Measurements from ENCODE around the gene CDHR2.
A peak's percentile ranks its signal among the peaks of the same experiment; 100 is the strongest.

The CDHR2 gene

GRCh38 chr5:176621661-176622079 lies 72.5 kb downstream of the CDHR2 start:
- Histone ChIP-seq H3K36me3 (ENCODE audit: control insufficient read depth in 2 of 2, insufficient read depth in 1 of 2, low read length in 2 of 2) (no peaks in the 10 kb centered on the region), H3K27ac (ENCODE audit: extremely low read depth, low read depth, low read length) (no peak overlapping the region), H3K9me3 (ENCODE audit: control insufficient read depth, insufficient read depth, low read depth, low read length) (no peaks in the 10 kb centered on the region), H3K4me1 (ENCODE audit: control insufficient read depth, insufficient read depth, low read length) (no peaks in the 10 kb centered on the region), H3K4me3 (ENCODE audit: low read depth, low read length) (no peak overlapping the region)
- POLR2A ChIA-PET = interaction anchor here (1.7 kb wide), 1 partner anchor 9 kb away, joined by 8 read pairs; the partner anchor contains the start of genes EIF4E1B and SNCB
- CTCF ChIA-PET = interaction anchor here (0.6 to 2.2 kb wide), 4 partner anchors 9 to 177 kb away, joined by 3 to 10 read pairs (median 4); no protein-coding TSS in a partner anchor
- TF ChIP-seq ZNF670 (tag by site-specific recombination; IDR thresholded peaks at IDR 0.05; ENCODE audit: low read depth) (no peak), GLIS1 (tag by site-specific recombination; IDR thresholded peaks at IDR 0.05) (0 out of 2 replicates have a peak, but pooled peaks have one; percentile 16)

- POLR2A ChIA-PET = no interaction called here
- no peak overlapping the region for H3K4me3 ChIP-seq (ENCODE audit: low read depth, low read length)
- no peaks in the 10 kb centered on the region for H3K36me3 ChIP-seq (ENCODE audit: control insufficient read depth in 2 of 2, insufficient read depth in 1 of 2, low read length in 2 of 2)
- no peaks in the 10 kb centered on the region for H3K9me3 ChIP-seq (ENCODE audit: control insufficient read depth, insufficient read depth, low read depth, low read length)
- no peak for TF ChIP-seq SP3 (tag by site-specific recombination; IDR thresholded peaks at IDR 0.05)
- no peak for TF ChIP-seq ZNF624 (tag by site-specific recombination; IDR thresholded peaks at IDR 0.05)
- TF ChIP-seq ZNF18 (tag by site-specific recombination; IDR thresholded peaks at IDR 0.05) = no peak
- TF ChIP-seq YY1 (tag by site-specific recombination; IDR thresholded peaks at IDR 0.05) = no peak
- TF ChIP-seq ZNF645 (tag by site-specific recombination; IDR thresholded peaks at IDR 0.05) = no peak
- TF ChIP-seq ZBTB10 (tag by site-specific recombination; IDR thresholded peaks at IDR 0.05) = no peak
- no peak for TF ChIP-seq TRIM28 (IDR thresholded peaks at IDR 0.05; ENCODE audit: borderline replicate concordance, low read length)
- TF ChIP-seq ZNF473 (tag by site-specific recombination; IDR thresholded peaks at IDR 0.05) = no peak
- TF ChIP-seq ZNF223 (tag by site-specific recombination; IDR thresholded peaks at IDR 0.05) = no peak
- no peak for TF ChIP-seq SALL2 (tag by site-specific recombination; IDR thresholded peaks at IDR 0.05; ENCODE audit: borderline replicate concordance)
- no peak for TF ChIP-seq ZNF248 (tag by site-specific recombination; IDR thresholded peaks at IDR 0.05)
- TF ChIP-seq AEBP2 (tag by site-specific recombination; IDR thresholded peaks at IDR 0.05; ENCODE audit: borderline replicate concordance) = no peak
- no peak for TF ChIP-seq KLF1 (tag by site-specific recombination; IDR thresholded peaks at IDR 0.05)
- no peak for TF ChIP-seq ZNF23 (tag by site-specific recombination; IDR thresholded peaks at IDR 0.05; ENCODE audit: borderline replicate concordance)
- TF ChIP-seq YY2 (tag by site-specific recombination; IDR thresholded peaks at IDR 0.05) = no peak
- TF ChIP-seq ZNF629 (tag by site-specific recombination; IDR thresholded peaks at IDR 0.05) = no peak
- no peak for TF ChIP-seq ZBTB48 (tag by site-specific recombination; IDR thresholded peaks at IDR 0.05)
- no peak for TF ChIP-seq ZNF48 (tag by site-specific recombination; IDR thresholded peaks at IDR 0.05)
- TF ChIP-seq ZNF19 (tag by site-specific recombination; IDR thresholded peaks at IDR 0.05; ENCODE audit: low read depth) = no peak
- TF ChIP-seq ZFP41 (tag by site-specific recombination; IDR thresholded peaks at IDR 0.05; ENCODE audit: borderline replicate concordance) = no peak
- CTCF ChIA-PET = no interaction called here
- H3K4me1 ChIP-seq (ENCODE audit: control insufficient read depth, insufficient read depth, low read length) = 0 out of 2 replicates have a peak, but pooled peaks cover 2% of the 10 kb centered on the region
- no peak overlapping the region for H3K27ac ChIP-seq (ENCODE audit: extremely low read depth, low read depth, low read length)
Measured at GRCh38 chr5:176624142-176624541, 75.0 kb downstream of the CDHR2 start.
